Endometrium (tissue), 2 donors: ENCODE data around the gene SMIM32.

Experiments
- FAIRE-seq: peaks from 2 replicates; lab custom pipeline; 2012; peaks lifted over from hg19 to GRCh38; lab: Jason Lieb, UNC
- donor health status: control.
- donor health status: control.

SMIM32 gene

GRCh38 chr5:136186796-136187195 is 6.2 kb downstream of the SMIM32 start:
- FAIRE-seq, result no peak

- no peak for FAIRE-seq
Measured at GRCh38 chr5:136185974-136186665, 6.8 kb downstream of the SMIM32 start.

- FAIRE-seq, result peak; percentile 26
Measured at GRCh38 chr5:136182618-136183017, 10.3 kb downstream of the SMIM32 start.

- peak; percentile 73 for FAIRE-seq
Measured at GRCh38 chr5:136174021-136174659, 18.8 kb downstream of the SMIM32 start.

- no peak for FAIRE-seq
Measured at GRCh38 chr5:136169218-136169617, 23.7 kb downstream of the SMIM32 start.

GRCh38 chr5:136166909-136167308 is 26.1 kb downstream of the SMIM32 start:
- FAIRE-seq, result no peak

GRCh38 chr5:136164226-136164625 is 28.7 kb downstream of the SMIM32 start:
- FAIRE-seq, result no peak

GRCh38 chr5:136162008-136162407 is 31.0 kb downstream of the SMIM32 start:
- no peak for FAIRE-seq

- FAIRE-seq, result no peak
Measured at GRCh38 chr5:136159457-136159856, 33.5 kb downstream of the SMIM32 start.

GRCh38 chr5:136157514-136157913 is 35.4 kb downstream of the SMIM32 start:
- no peak for FAIRE-seq

- FAIRE-seq, result no peak
Measured at GRCh38 chr5:136155761-136156160, 37.2 kb downstream of the SMIM32 start.

GRCh38 chr5:136155078-136155477 is 37.9 kb downstream of the SMIM32 start:
- FAIRE-seq, result no peak

- FAIRE-seq, result no peak
Measured at GRCh38 chr5:136153581-136154236, 39.3 kb downstream of the SMIM32 start.

GRCh38 chr5:136149891-136150290 is 43.1 kb downstream of the SMIM32 start:
- FAIRE-seq, result no peak

- FAIRE-seq, result no peak
Measured at GRCh38 chr5:136147632-136148031, 45.3 kb downstream of the SMIM32 start.

- FAIRE-seq, result no peak
Measured at GRCh38 chr5:136146201-136146600, 46.8 kb downstream of the SMIM32 start.

- no peak for FAIRE-seq
Measured at GRCh38 chr5:136145030-136145429, 47.9 kb downstream of the SMIM32 start.

GRCh38 chr5:136143763-136144162 is 49.2 kb downstream of the SMIM32 start:
- no peak for FAIRE-seq

- FAIRE-seq, result no peak
Measured at GRCh38 chr5:136143312-136143711, 49.6 kb downstream of the SMIM32 start.

- no peak for FAIRE-seq
Measured at GRCh38 chr5:136141561-136141960, 51.4 kb downstream of the SMIM32 start.
